Left ventricle myocardium inferior (tissue), 1 donor: ENCODE data around the gene BCAM. TPM values are rescaled to one million over a fixed set of nuclear protein-coding genes. Genes with fewer than 3 reads are reported as not detected.

Source experiments
- DNase-seq: peaks from one replicate; pipeline ENCODE4 v3.0.0-alpha.2; 2020
- H3K27ac ChIP-seq: fragments of 200-600 bp; replicated peaks from 2 replicates; pipeline ENCODE4 v1.8.0; 2021
- H3K27me3 ChIP-seq: fragments of 200-600 bp; 2 replicates; pipeline ENCODE4 v1.8.0; 2021; ENCODE audit warnings: low read depth
- H3K36me3 ChIP-seq: fragments of 200-600 bp; 2 replicates; pipeline ENCODE4 v1.8.0; 2021
- H3K4me1 ChIP-seq: fragments of 200-600 bp; 2 replicates; pipeline ENCODE4 v1.8.0; 2021
- H3K4me3 ChIP-seq: fragments of 200-600 bp; 2 replicates; pipeline ENCODE4 v1.8.0; 2021; ENCODE audit warnings: mild to moderate bottlenecking, moderate library complexity
- H3K9me3 ChIP-seq: fragments of 200-600 bp; replicated peaks from 2 replicates; pipeline ENCODE4 v1.8.0; 2021
- CTCF ChIP-seq: fragments of 200-600 bp; IDR thresholded peaks from 2 replicates; pipeline ENCODE4 v1.8.0; 2021; ENCODE audit warnings: antibody characterized with exemption, mild to moderate bottlenecking, borderline replicate concordance
- intact Hi-C: fragments of 100-400 bp; cut with micrococcal nuclease; formaldehyde crosslinking; loops from one replicate; pipeline ENCODE4 v1.11.0; 2022
- total RNA-seq: library from RNA; stranded (reverse); fragmentation: NEBNext Ultra II Directional; extraction: Animal tissue kit (Norgen Biotek cat#: 25700); gene quantifications from one replicate; pipeline ENCODE4 v1.2.1, GENCODE V29; 2021
- donor health status: DM: no; HTN: yes; CAD: no; lungs with severe emphysema.

Gene BCAM
- total RNA-seq, 1 donor from 2014 or later: 91.9 TPM

GRCh38 chr19:44785271-44785670, 23.6 kb upstream of the BCAM start:
- no peaks in the 10 kb centered on the region for H3K27me3 ChIP-seq
- H3K4me3 ChIP-seq: no peak overlapping the region
- H3K9me3 ChIP-seq: no peaks in the 10 kb centered on the region
- intact Hi-C loops: no loop called here
- H3K36me3 ChIP-seq: no peaks in the 10 kb centered on the region
- no peak overlapping the region for H3K27ac ChIP-seq
- no peak for DNase-seq
- peaks cover 6% of the 10 kb centered on the region for H3K4me1 ChIP-seq
- no peak for TF ChIP-seq CTCF

- no peaks in the 10 kb centered on the region for H3K36me3 ChIP-seq
- no peak overlapping the region for H3K4me3 ChIP-seq
- no peaks in the 10 kb centered on the region for H3K27me3 ChIP-seq
- no peak overlapping the region for H3K27ac ChIP-seq
- intact Hi-C loops: no loop called here
- peaks cover 6% of the 10 kb centered on the region for H3K4me1 ChIP-seq
- TF ChIP-seq CTCF: no peak
- no peak for DNase-seq
- H3K9me3 ChIP-seq: no peaks in the 10 kb centered on the region
These were observed 22.9 kb upstream of the BCAM start for GRCh38 chr19:44785993-44786392.

- TF ChIP-seq CTCF: no peak
- DNase-seq: no peak
- Histone ChIP-seq H3K27me3 (no peaks in the 10 kb centered on the region), H3K9me3 (no peaks in the 10 kb centered on the region), H3K36me3 (no peaks in the 10 kb centered on the region), H3K4me3 (no peak overlapping the region), H3K4me1 (peaks cover 6% of the 10 kb centered on the region), H3K27ac (no peak overlapping the region)
- intact Hi-C loops: no loop called here
These were observed 19.9 kb upstream of the BCAM start for GRCh38 chr19:44788971-44789370.

- intact Hi-C loops: loop anchor here (10.0 kb wide), 1 partner anchor 55 kb away; the partner anchor contains the start of gene NECTIN2
- no peaks in the 10 kb centered on the region for H3K4me1 ChIP-seq
- H3K4me3 ChIP-seq: no peak overlapping the region
- no peaks in the 10 kb centered on the region for H3K9me3 ChIP-seq
- no peaks in the 10 kb centered on the region for H3K27me3 ChIP-seq
- H3K36me3 ChIP-seq: no peaks in the 10 kb centered on the region
- TF ChIP-seq CTCF: no peak
- DNase-seq: no peak
- no peak overlapping the region for H3K27ac ChIP-seq
These were observed 18.9 kb upstream of the BCAM start for GRCh38 chr19:44789943-44790483.

GRCh38 chr19:44792281-44792680, 16.6 kb upstream of the BCAM start:
- H3K4me3 ChIP-seq: no peak overlapping the region
- no peaks in the 10 kb centered on the region for H3K36me3 ChIP-seq
- H3K4me1 ChIP-seq: peaks cover 14% of the 10 kb centered on the region
- H3K27me3 ChIP-seq: no peaks in the 10 kb centered on the region
- no peak for DNase-seq
- intact Hi-C loops: loop anchor here (10.0 kb wide), 1 partner anchor 53 kb away; the partner anchor contains the start of gene NECTIN2
- no peak overlapping the region for H3K27ac ChIP-seq
- no peaks in the 10 kb centered on the region for H3K9me3 ChIP-seq
- no peak for TF ChIP-seq CTCF
